Colon (tissue), 2 donors: Measurements from ENCODE around the gene PCSK5.
A peak's percentile ranks its signal among the peaks of the same experiment; 100 is the strongest.
"Not testable (repeated sequence)": the region's sequence is repeated elsewhere in the genome, so short reads cannot be mapped to it uniquely, and the experiment has no call there.

ENCODE experiments used
- FAIRE-seq: peaks from 2 replicates; lab custom pipeline; 2012; peaks lifted over from hg19 to GRCh38; lab: Jason Lieb, UNC
- donor health status: control.
- donor health status: control.

The PCSK5 gene

GRCh38 chr9:75890472-75891276 lies at the start of gene PCSK5:
TSS of gene PCSK5 (plus strand) at chr9:75890673. CDS start at chr9:75891182, 509 bp downstream.
- FAIRE-seq = no peak

- FAIRE-seq = no peak
Measured at GRCh38 chr9:75844321-75844720, 46.2 kb upstream of the PCSK5 start.

- FAIRE-seq = no peak
Measured at GRCh38 chr9:75845806-75846205, 44.7 kb upstream of the PCSK5 start.

- FAIRE-seq = no peak
Measured at GRCh38 chr9:75847085-75847484, 43.4 kb upstream of the PCSK5 start.

GRCh38 chr9:75850459-75851200 lies 39.8 kb upstream of the PCSK5 start:
- FAIRE-seq = no peak

- FAIRE-seq = no peak
Measured at GRCh38 chr9:75851917-75852316, 38.6 kb upstream of the PCSK5 start.

GRCh38 chr9:75852746-75853145 lies 37.7 kb upstream of the PCSK5 start:
- FAIRE-seq = no peak

- no peak for FAIRE-seq
Measured at GRCh38 chr9:75855509-75855908, 35.0 kb upstream of the PCSK5 start.

- no peak for FAIRE-seq
Measured at GRCh38 chr9:75858497-75859092, 31.9 kb upstream of the PCSK5 start.

GRCh38 chr9:75864266-75864665 lies 26.2 kb upstream of the PCSK5 start:
- FAIRE-seq = no peak

GRCh38 chr9:75866273-75866871 lies 24.1 kb upstream of the PCSK5 start:
- FAIRE-seq = no peak

GRCh38 chr9:75868526-75868925 lies 21.9 kb upstream of the PCSK5 start:
- FAIRE-seq = not testable (repeated sequence)

- FAIRE-seq = no peak
Measured at GRCh38 chr9:75869236-75869635, 21.2 kb upstream of the PCSK5 start.

- no peak for FAIRE-seq
Measured at GRCh38 chr9:75870450-75870849, 20.0 kb upstream of the PCSK5 start.

GRCh38 chr9:75871624-75872023 lies 18.8 kb upstream of the PCSK5 start:
- FAIRE-seq = no peak

GRCh38 chr9:75873712-75874111 lies 16.8 kb upstream of the PCSK5 start:
- no peak for FAIRE-seq

- FAIRE-seq = peak; percentile 84
Measured at GRCh38 chr9:75876999-75877640, 13.4 kb upstream of the PCSK5 start.

GRCh38 chr9:75878488-75878860 lies 12.0 kb upstream of the PCSK5 start:
- no peak for FAIRE-seq

- no peak for FAIRE-seq
Measured at GRCh38 chr9:75880618-75881017, 9.9 kb upstream of the PCSK5 start.

- no peak for FAIRE-seq
Measured at GRCh38 chr9:75881761-75882160, 8.7 kb upstream of the PCSK5 start.

GRCh38 chr9:75885652-75886051 lies 4.8 kb upstream of the PCSK5 start:
- FAIRE-seq = no peak

GRCh38 chr9:75889577-75889976 lies 896 bp upstream of the PCSK5 start:
- FAIRE-seq = no peak
